Spleen (tissue), 11 donors: ENCODE results near the gene PXDN. TPM values are rescaled to one million over a fixed set of nuclear protein-coding genes. Genes with fewer than 3 reads are reported as not detected.
A peak's percentile ranks its signal among the peaks of the same experiment; 100 is the strongest.

ENCODE experiments used
- DNase-seq: peaks from one replicate; pipeline ENCODE4 v3.0.0-alpha.2; 2020
- H3K27ac ChIP-seq, 8 donors: fragments of 200-600 bp; sonication (generic) in 7 of 8; 1 replicate in 4 of 8; 2 replicates in 4 of 8; pipeline versions ENCODE4 v1.5.0 to v1.8.0; 2016 to 2021; ENCODE audit warnings: inconsistent platforms in 4 of 8, mild to moderate bottlenecking in 4 of 8, moderate library complexity in 1 of 8
- H3K27me3 ChIP-seq, 7 donors: fragments of 200-600 bp; sonication (generic) in 6 of 7; replicated peaks in 1 of 7; 1 replicate in 4 of 7; 2 replicates in 3 of 7; pipeline versions ENCODE4 v1.5.0 to v1.8.0; 2016 to 2021; ENCODE audit warnings: inconsistent platforms in 3 of 7, mild to moderate bottlenecking in 1 of 7
- H3K36me3 ChIP-seq, 6 donors: fragments of 200-600 bp; sonication (generic) in 5 of 6; 1 replicate in 4 of 6; 2 replicates in 2 of 6; pipeline versions ENCODE4 v1.5.0 to v1.8.0; 2016 to 2021; ENCODE audit warnings: inconsistent platforms in 2 of 6
- H3K4me1 ChIP-seq, 6 donors: fragments of 200-600 bp; sonication (generic) in 5 of 6; 1 replicate in 3 of 6; 2 replicates in 3 of 6; pipeline versions ENCODE4 v1.5.0 to v1.8.0; 2016 to 2021; ENCODE audit warnings: inconsistent platforms in 3 of 6
- H3K4me3 ChIP-seq, 8 donors: fragments of 200-600 bp; sonication (generic) in 7 of 8; 1 replicate in 4 of 8; 2 replicates in 4 of 8; pipeline versions ENCODE4 v1.5.0 to v1.8.0; 2016 to 2021; ENCODE audit warnings: inconsistent platforms in 4 of 8, mild to moderate bottlenecking in 4 of 8, moderate library complexity in 2 of 8
- H3K9me3 ChIP-seq, 8 donors: fragments of 200-600 bp; sonication (generic) in 7 of 8; 1 replicate in 4 of 8; 2 replicates in 4 of 8; pipeline versions ENCODE4 v1.5.0 to v1.8.0; 2016 to 2021; ENCODE audit warnings: inconsistent platforms in 4 of 8
- POLR2A ChIP-seq, 3 donors: fragments of 450-650 bp; IDR thresholded peaks; one replicate each; pipeline ENCODE4 v1.5.1; 2017; ENCODE audit warnings: antibody characterized with exemption in 3 of 3, mild to moderate bottlenecking in 1 of 3
- POLR2AphosphoS5 ChIP-seq, 3 donors: sonication (generic); formaldehyde crosslinking; IDR thresholded peaks; one replicate each; pipeline ENCODE4 v1.5.1; 2017; ENCODE audit warnings: antibody characterized with exemption in 3 of 3
- WGBS, 5 donors: extraction: QIAGEN DNeasy Blood & Tissue Kit in 3 of 5; methylation state at CpG; one replicate each; pipeline versions ENCODE4 v1.1.5 to v1.1.7; 2013 to 2018; 5-methylcytosine and 5-hydroxymethylcytosine counted together
- intact Hi-C: fragments of 100-400 bp; cut with DNase I; formaldehyde crosslinking; loops from one replicate; pipeline ENCODE4 v1.15.0; 2023; ENCODE audit warnings: low total_unique reads
- polyA plus RNA-seq, 3 donors: library from polyadenylated mRNA; stranded (reverse); fragments of 200-250 nt; gene quantifications; one replicate each; pipeline ENCODE4 v1.2.1, GENCODE V29; 2013
- total RNA-seq, 7 donors: library from RNA; depleted of rRNA in 3 of 7; stranded (reverse); fragments of >200 nt in 3 of 7; fragmentation: NEBNext Ultra II Directional in 4 of 7; extraction: Animal tissue kit (Norgen Biotek cat#: 25700) in 4 of 7; gene quantifications; one replicate each; pipeline versions ENCODE4 v1.1.0 to v1.2.1, GENCODE V29; 2016 to 2021
- TF ChIP-seq, protein P1 (sequence below), 11 experiments: fragments of 200-600 bp in 7 of 11; fragments of 450-650 bp in 4 of 11; sonication (generic) in 4 of 11; IDR thresholded peaks in 8 of 11; conservative IDR thresholded peaks in 3 of 11; 1 replicate in 7 of 11; 2 replicates in 4 of 11; pipeline versions ENCODE4 v1.4.0 to v1.8.0; 2016 to 2021; ENCODE audit warnings: antibody characterized with exemption in 11 of 11, inconsistent platforms in 4 of 11, mild to moderate bottlenecking in 1 of 11
- donor health status: healthy with polysubstance abuse.
- donor health status: DM: no; HTN: no; CAD: no; lungs with moderate emphysema.
- donor health status: DM: no; HTN: no; CAD: no.
- donor health status: Bipolar disorder and iron deficiency.
- donor health status: healthy.
- donor health status: DM: no; HTN: no; CAD: no.
- donor health status: DM: yes; HTN: yes; CAD: no.

PXDN gene
- total and polyA plus RNA-seq, 10 donors: 1.9 to 49.3 (median 30.8) TPM

DNA sequence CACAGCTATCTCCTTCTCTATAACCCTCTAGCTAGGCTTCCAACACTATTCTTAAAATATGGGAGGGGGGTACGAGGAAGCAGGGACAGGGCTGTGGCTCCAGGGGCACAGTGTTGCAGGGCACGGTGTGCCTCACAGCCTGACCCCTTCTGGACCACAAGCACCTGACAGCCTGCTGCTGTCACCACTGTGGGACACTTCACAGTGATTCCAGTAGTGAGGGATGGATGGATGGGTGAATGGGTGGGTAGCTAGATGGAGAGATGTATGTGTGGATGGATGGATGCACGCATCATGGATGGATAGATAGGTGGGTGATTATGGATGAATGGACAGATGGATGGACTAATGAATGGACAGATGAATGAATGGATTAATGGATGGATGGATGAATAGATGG, 21.6 kb downstream of the PXDN start:
- H3K4me1 ChIP-seq: peaks cover 0 to 22% (median 4%) of the 10 kb centered on the region in 6 donors
- H3K27ac ChIP-seq: no peak overlapping the region
- no peak for TF ChIP-seq POLR2A (IDR thresholded peaks at IDR 0.05)
- TF ChIP-seq, protein P1, sequence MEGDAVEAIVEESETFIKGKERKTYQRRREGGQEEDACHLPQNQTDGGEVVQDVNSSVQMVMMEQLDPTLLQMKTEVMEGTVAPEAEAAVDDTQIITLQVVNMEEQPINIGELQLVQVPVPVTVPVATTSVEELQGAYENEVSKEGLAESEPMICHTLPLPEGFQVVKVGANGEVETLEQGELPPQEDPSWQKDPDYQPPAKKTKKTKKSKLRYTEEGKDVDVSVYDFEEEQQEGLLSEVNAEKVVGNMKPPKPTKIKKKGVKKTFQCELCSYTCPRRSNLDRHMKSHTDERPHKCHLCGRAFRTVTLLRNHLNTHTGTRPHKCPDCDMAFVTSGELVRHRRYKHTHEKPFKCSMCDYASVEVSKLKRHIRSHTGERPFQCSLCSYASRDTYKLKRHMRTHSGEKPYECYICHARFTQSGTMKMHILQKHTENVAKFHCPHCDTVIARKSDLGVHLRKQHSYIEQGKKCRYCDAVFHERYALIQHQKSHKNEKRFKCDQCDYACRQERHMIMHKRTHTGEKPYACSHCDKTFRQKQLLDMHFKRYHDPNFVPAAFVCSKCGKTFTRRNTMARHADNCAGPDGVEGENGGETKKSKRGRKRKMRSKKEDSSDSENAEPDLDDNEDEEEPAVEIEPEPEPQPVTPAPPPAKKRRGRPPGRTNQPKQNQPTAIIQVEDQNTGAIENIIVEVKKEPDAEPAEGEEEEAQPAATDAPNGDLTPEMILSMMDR (IDR thresholded peaks at IDR 0.05 in 8 of 11, conservative IDR thresholded peaks at IDR 0.05 in 3 of 11): no peak
- no peak for TF ChIP-seq POLR2AphosphoS5 (IDR thresholded peaks at IDR 0.05)
- intact Hi-C loops: no loop called here
- no peaks in the 10 kb centered on the region for H3K9me3 ChIP-seq
- 80 to 95% (median 87%) methylated on average over 3 of the region's 3 CpGs for WGBS, 5 donors
- H3K27me3 ChIP-seq: no peaks in the 10 kb centered on the region
- H3K36me3 ChIP-seq: no peaks in the 10 kb centered on the region
- H3K4me3 ChIP-seq: no peak overlapping the region
- DNase-seq: no peak

DNA sequence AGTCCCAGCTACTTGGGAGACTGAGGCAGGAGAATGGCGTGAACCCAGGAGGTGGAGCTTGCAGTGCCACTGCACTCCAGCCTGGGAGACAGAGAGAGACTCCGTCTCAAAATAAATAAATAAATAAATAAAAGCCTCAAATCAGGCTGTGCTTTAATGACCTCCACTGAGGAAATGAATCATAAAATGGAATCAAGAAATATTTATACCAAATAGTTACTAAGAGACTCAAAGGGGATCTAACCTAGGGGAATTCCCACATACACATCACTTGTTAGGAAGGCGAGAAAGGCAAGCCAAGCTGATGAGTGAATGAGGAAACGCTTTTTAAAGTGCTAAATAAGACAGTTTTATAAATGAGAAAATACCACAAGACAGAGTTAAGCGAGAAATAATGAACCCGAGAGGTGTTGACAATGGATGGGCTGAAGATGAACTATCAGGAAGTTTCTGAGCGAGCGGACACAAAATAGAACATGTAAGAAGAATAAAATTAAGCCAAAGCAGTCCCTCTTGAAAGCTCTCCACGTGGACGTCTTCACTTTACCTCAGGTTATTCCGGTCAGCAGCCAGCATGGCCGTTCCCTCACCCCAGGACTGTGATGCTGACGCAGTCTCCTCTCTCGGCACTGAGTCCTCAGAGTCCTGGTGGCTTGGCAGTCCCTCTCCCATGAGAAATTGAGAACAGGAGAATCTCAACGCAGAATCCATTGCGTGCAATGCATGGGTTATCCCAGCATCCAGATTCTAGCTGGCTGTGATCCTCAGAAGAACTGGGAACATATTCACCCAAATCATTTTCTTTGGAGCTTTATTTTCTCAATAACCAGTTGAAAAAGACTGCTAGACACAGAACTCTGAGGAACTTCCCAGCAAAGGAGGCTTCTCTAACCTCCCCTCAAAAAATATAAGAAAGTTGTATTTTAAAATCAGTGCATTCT, 22.3 kb downstream of the PXDN start:
- Histone ChIP-seq H3K4me3 (no peak overlapping the region), H3K27me3 (no peaks in the 10 kb centered on the region), H3K9me3 (no peaks in the 10 kb centered on the region), H3K27ac (peak overlapping the region in 6 of 8 donors; percentile 5 to 77 (median 56)), H3K4me1 (peaks cover 0 to 22% (median 4%) of the 10 kb centered on the region in 6 donors), H3K36me3 (no peaks in the 10 kb centered on the region)
- intact Hi-C loops: no loop called here
- no peak for DNase-seq
- 74 to 80% (median 77%) methylated on average over 16 of the region's 16 CpGs for WGBS, 5 donors
- no peak for TF ChIP-seq POLR2A (IDR thresholded peaks at IDR 0.05)
- TF ChIP-seq, protein P1 (IDR thresholded peaks at IDR 0.05 in 8 of 11, conservative IDR thresholded peaks at IDR 0.05 in 3 of 11): no peak
- TF ChIP-seq POLR2AphosphoS5 (IDR thresholded peaks at IDR 0.05): no peak

DNA sequence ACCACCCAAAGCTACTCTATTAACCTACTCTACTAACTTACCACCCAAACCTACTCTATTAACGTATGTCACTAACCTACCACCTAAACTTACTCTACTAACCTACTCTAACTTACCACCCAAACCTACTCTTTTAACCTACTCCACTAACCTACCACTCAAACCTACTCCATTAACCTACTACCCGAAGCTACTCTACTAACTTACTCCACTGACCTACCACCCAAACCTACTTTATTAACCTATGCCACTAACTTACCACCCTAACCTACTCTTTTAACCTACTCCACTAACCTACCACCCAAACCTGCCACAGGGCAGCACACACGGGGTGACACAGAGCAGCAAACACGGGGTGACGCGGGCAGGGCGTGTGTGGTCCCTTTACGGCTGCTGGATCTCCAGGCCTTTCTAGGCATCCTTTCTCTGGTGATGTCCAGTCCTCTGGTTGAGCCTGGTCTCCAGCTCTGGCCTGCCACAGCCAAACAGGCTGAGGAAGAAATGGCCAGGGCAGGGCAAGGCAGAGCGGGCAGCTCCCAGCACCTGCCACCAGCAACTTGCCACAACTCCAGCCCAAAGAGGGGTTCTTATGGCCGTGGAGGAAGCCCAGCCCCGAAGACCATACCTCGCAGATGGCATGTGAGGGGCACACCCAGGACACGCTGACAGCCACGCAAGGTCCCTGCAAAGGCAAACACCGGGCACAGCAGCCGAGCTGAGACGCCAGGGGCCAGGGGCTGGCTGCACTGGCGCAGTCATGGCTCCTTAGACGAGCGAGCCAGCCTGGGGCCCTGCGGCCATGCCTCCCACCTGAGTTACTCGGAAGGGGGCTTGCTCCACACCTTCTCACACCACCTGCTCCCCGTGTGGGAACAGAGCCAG, 25.7 kb downstream of the PXDN start:
- Histone ChIP-seq H3K27me3 (no peaks in the 10 kb centered on the region), H3K4me3 (no peak overlapping the region), H3K36me3 (no peaks in the 10 kb centered on the region), H3K4me1 (peaks cover 5 to 56% (median 17%) of the 10 kb centered on the region in 6 donors), H3K9me3 (no peaks in the 10 kb centered on the region), H3K27ac (no peak overlapping the region)
- WGBS, 5 donors: 94 to 98% (median 96%) methylated on average over 9 to 23 of the region's 23 CpGs
- no peak for DNase-seq
- intact Hi-C loops: no loop called here
- TF ChIP-seq POLR2A (IDR thresholded peaks at IDR 0.05) (no peak), POLR2AphosphoS5 (IDR thresholded peaks at IDR 0.05) (no peak)
- TF ChIP-seq, protein P1 (IDR thresholded peaks at IDR 0.05 in 8 of 11, conservative IDR thresholded peaks at IDR 0.05 in 3 of 11): no peak
